Calu3 (cell line): ENCODE measurements around the gene EFHD2. TPM values are rescaled to one million over a fixed set of nuclear protein-coding genes. Genes with fewer than 3 reads are reported as not detected.

ENCODE experiments used
- BruUV-seq: library from RNA; stranded (reverse); fragments of 400-500 nt; replicated peaks from 2 replicates; lab custom pipeline; 2021; lab: Mats Ljungman, UMichigan
- CTCF ChIA-PET: fragments of 300-600 bp; sonication (Branson Sonifier 250); formaldehyde crosslinking; loops from one replicate; lab custom pipeline; 2022; ENCODE audit warnings: antibody characterized with exemption; lab: Charles Lee
- DNase-seq: peaks from one replicate; pipeline ENCODE4 v3.0.0; 2022
- H3K27ac Mint-ChIP-seq: one replicate; pipeline ENCODE4 v1.8.0; 2022; ENCODE audit warnings: mixed read lengths; ENCODE audit not compliant: unreplicated experiment
- H3K27me3 Mint-ChIP-seq: one replicate; pipeline ENCODE4 v1.8.0; 2022; ENCODE audit warnings: mixed read lengths; ENCODE audit not compliant: unreplicated experiment
- H3K36me3 Mint-ChIP-seq: one replicate; pipeline ENCODE4 v1.8.0; 2022; ENCODE audit warnings: mild to moderate bottlenecking, moderate library complexity, mixed read lengths; ENCODE audit not compliant: insufficient read depth, unreplicated experiment
- H3K4me1 Mint-ChIP-seq: one replicate; pipeline ENCODE4 v1.8.0; 2022; ENCODE audit warnings: mild to moderate bottlenecking, low read depth, mixed read lengths; ENCODE audit not compliant: unreplicated experiment
- H3K4me3 Mint-ChIP-seq: one replicate; pipeline ENCODE4 v1.8.0; 2022; ENCODE audit warnings: mild to moderate bottlenecking, low read depth, moderate library complexity, mixed read lengths; ENCODE audit not compliant: unreplicated experiment
- H3K9me3 Mint-ChIP-seq: one replicate; pipeline ENCODE4 v1.8.0; 2022; ENCODE audit warnings: low read depth, mixed read lengths; ENCODE audit not compliant: unreplicated experiment
- CTCF ChIP-seq: fragments of 200-600 bp; IDR thresholded peaks from one replicate; pipeline ENCODE4 v1.8.0; 2022; ENCODE audit warnings: antibody characterized with exemption; ENCODE audit not compliant: unreplicated experiment
- intact Hi-C: fragments of 100-400 bp; cut with micrococcal nuclease; formaldehyde crosslinking; loops from one replicate; pipeline ENCODE4 v1.10.0; 2022; ENCODE audit not compliant: unreplicated experiment
- total RNA-seq: library from RNA; stranded (reverse); gene quantifications from 2 replicates; pipeline ENCODE4 v1.2.3, GENCODE V29; 2022

Gene EFHD2
- total RNA-seq, 1 experiment from 2014 or later = 51.0 TPM

GRCh38 chr1:15399710-15400109 is 10.0 kb upstream of the EFHD2 start:
- H3K4me3 Mint-ChIP-seq = no peak overlapping the region
- CTCF ChIA-PET = no interaction called here
- H3K4me1 Mint-ChIP-seq = no peaks in the 10 kb centered on the region
- BruUV-seq = no TSS peak
- intact Hi-C loops = no loop called here
- DNase-seq = no peak
- H3K27me3 Mint-ChIP-seq = no peaks in the 10 kb centered on the region
- no peaks in the 10 kb centered on the region for H3K36me3 Mint-ChIP-seq
- H3K9me3 Mint-ChIP-seq = no peaks in the 10 kb centered on the region
- H3K27ac Mint-ChIP-seq = no peak overlapping the region
- no peak for TF ChIP-seq CTCF

GRCh38 chr1:15400627-15401026 is 9.1 kb upstream of the EFHD2 start:
- Mint-ChIP-seq H3K36me3 (no peaks in the 10 kb centered on the region), H3K9me3 (no peaks in the 10 kb centered on the region), H3K27me3 (no peaks in the 10 kb centered on the region), H3K27ac (no peak overlapping the region), H3K4me1 (no peaks in the 10 kb centered on the region), H3K4me3 (no peak overlapping the region)
- no peak for TF ChIP-seq CTCF
- CTCF ChIA-PET = no interaction called here
- intact Hi-C loops = no loop called here
- BruUV-seq = no TSS peak
- DNase-seq = no peak

GRCh38 chr1:15401391-15402055 is 8.2 kb upstream of the EFHD2 start:
- Mint-ChIP-seq H3K27ac (no peak overlapping the region), H3K4me1 (no peaks in the 10 kb centered on the region), H3K27me3 (peaks cover 3% of the 10 kb centered on the region), H3K4me3 (no peak overlapping the region), H3K36me3 (no peaks in the 10 kb centered on the region), H3K9me3 (no peaks in the 10 kb centered on the region)
- BruUV-seq = no TSS peak
- intact Hi-C loops = no loop called here
- CTCF ChIA-PET = no interaction called here
- no peak for DNase-seq
- no peak for TF ChIP-seq CTCF

DNA sequence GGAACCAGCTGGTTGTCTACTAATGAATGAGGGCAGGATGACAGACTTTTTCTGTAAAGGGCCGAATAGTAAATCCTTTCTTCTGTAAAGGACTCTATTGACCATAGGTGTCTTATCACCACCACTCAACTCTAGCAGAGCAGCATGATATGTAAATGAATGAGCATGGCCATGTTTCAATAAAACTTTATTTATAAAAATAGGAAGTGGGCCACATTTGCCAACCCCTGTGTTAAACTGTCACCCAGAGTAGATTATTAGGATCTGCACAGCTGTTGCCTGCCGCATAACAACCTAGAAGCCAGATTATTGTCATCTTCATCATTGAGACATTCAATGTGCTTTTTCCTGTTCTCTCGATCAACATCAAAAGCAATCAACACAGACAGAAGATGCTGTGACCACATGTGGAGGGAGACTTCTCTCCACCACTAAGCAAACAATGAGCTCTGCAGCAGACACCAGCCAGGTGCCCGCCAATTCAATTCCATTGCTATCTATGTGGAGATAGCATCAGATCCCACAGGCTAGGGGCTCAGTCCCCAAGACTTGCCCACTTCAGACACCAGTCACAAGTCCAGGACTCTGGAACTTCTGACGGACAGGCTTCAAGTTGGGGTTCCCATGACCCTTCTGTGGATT is 6.8 kb upstream of the EFHD2 start:
- H3K27ac Mint-ChIP-seq = no peak overlapping the region

More for the DNA sequence above, 6.8 kb upstream of the EFHD2 start:
- no peak for DNase-seq
- Mint-ChIP-seq H3K36me3 (no peaks in the 10 kb centered on the region), H3K9me3 (no peaks in the 10 kb centered on the region), H3K4me1 (no peaks in the 10 kb centered on the region), H3K4me3 (no peak overlapping the region), H3K27me3 (peaks cover 14% of the 10 kb centered on the region)
- BruUV-seq = no TSS peak
- intact Hi-C loops = no loop called here
- CTCF ChIA-PET = interaction anchor here (0.7 kb wide), 1 partner anchor 8 kb away, joined by 3 read pairs; no protein-coding TSS in a partner anchor
- no peak for TF ChIP-seq CTCF
